ENCODE measurements around the gene PRPF19. TPM values are rescaled to one million over a fixed set of nuclear protein-coding genes. Genes with fewer than 3 reads are reported as not detected.

PRPF19 gene
- total RNA-seq, 4 donors from 2014 or later = 65.0 to 90.2 (median 84.1) TPM

- Histone ChIP-seq H3K4me1 (peaks cover 21 to 74% (median 29%) of the 10 kb centered on the region in 3 donors), H3K9me3 (no peaks in the 10 kb centered on the region), H3K27me3 (peaks cover 0 to 4% (median 0%) of the 10 kb centered on the region in 4 donors), H3K36me3 (peaks cover 0 to 23% (median 9%) of the 10 kb centered on the region in 3 donors), H3K27ac (no peak overlapping the region), H3K4me3 (no peak overlapping the region)
- intact Hi-C loops (cut with DNase I) = no loop called here
- no peak for DNase-seq
- TF ChIP-seq POLR2A (IDR thresholded peaks at IDR 0.05) (no peak), CTCF (IDR thresholded peaks at IDR 0.05) (no peak)
- WGBS, 2 donors = 81 to 87% methylated on average over 4 to 5 of the region's 5 CpGs
Observed at GRCh38 chr11:60948250-60948649, 41.9 kb upstream of the PRPF19 start.

GRCh38 chr11:60947700-60948099, 41.3 kb upstream of the PRPF19 start:
- intact Hi-C loops (cut with DNase I) = no loop called here
- TF ChIP-seq CTCF (IDR thresholded peaks at IDR 0.05) (no peak), POLR2A (IDR thresholded peaks at IDR 0.05) (no peak)
- Histone ChIP-seq H3K4me3 (no peak overlapping the region), H3K36me3 (peaks cover 0 to 27% (median 10%) of the 10 kb centered on the region in 3 donors), H3K9me3 (no peaks in the 10 kb centered on the region), H3K27me3 (peaks cover 0 to 4% (median 0%) of the 10 kb centered on the region in 4 donors), H3K27ac (no peak overlapping the region), H3K4me1 (peaks cover 23 to 76% (median 30%) of the 10 kb centered on the region in 3 donors)
- DNase-seq = no peak
- 46 to 49% methylated on average over 2 of the region's 2 CpGs for WGBS, 2 donors

- peaks cover 33 to 76% (median 34%) of the 10 kb centered on the region in 3 donors for H3K4me1 ChIP-seq
- H3K9me3 ChIP-seq = no peaks in the 10 kb centered on the region
- H3K36me3 ChIP-seq = peaks cover 0 to 37% (median 10%) of the 10 kb centered on the region in 3 donors
- H3K27me3 ChIP-seq = peaks cover 0 to 4% (median 0%) of the 10 kb centered on the region in 4 donors
- DNase-seq = no peak
- no peak overlapping the region for H3K4me3 ChIP-seq
- no peak overlapping the region for H3K27ac ChIP-seq
- TF ChIP-seq CTCF (IDR thresholded peaks at IDR 0.05) (no peak), POLR2A (IDR thresholded peaks at IDR 0.05) (no peak)
- WGBS, 2 donors = 81 to 85% methylated on average over 13 to 15 of the region's 15 CpGs
- intact Hi-C loops (cut with DNase I) = no loop called here
Observed at GRCh38 chr11:60946601-60947264, 40.3 kb upstream of the PRPF19 start.

GRCh38 chr11:60945295-60945667, 38.9 kb upstream of the PRPF19 start:
- Histone ChIP-seq H3K9me3 (no peaks in the 10 kb centered on the region), H3K36me3 (peaks cover 0 to 52% (median 15%) of the 10 kb centered on the region in 3 donors), H3K4me1 (peaks cover 30 to 76% (median 31%) of the 10 kb centered on the region in 3 donors), H3K4me3 (no peak overlapping the region), H3K27me3 (no peaks in the 10 kb centered on the region), H3K27ac (no peak overlapping the region)
- WGBS, 2 donors = 100% methylated on average over 4 to 5 of the region's 5 CpGs
- DNase-seq = no peak
- intact Hi-C loops (cut with DNase I) = no loop called here
- TF ChIP-seq POLR2A (IDR thresholded peaks at IDR 0.05) = no peak
- TF ChIP-seq CTCF (IDR thresholded peaks at IDR 0.05) = no peak

GRCh38 chr11:60944490-60945294, 38.3 kb upstream of the PRPF19 start:
- no peak for DNase-seq
- H3K36me3 ChIP-seq = peaks cover 0 to 56% (median 15%) of the 10 kb centered on the region in 3 donors
- H3K9me3 ChIP-seq = no peaks in the 10 kb centered on the region
- no peaks in the 10 kb centered on the region for H3K27me3 ChIP-seq
- no peak overlapping the region for H3K4me3 ChIP-seq
- 75 to 86% methylated on average over 8 to 11 of the region's 11 CpGs for WGBS, 2 donors
- H3K4me1 ChIP-seq = peaks cover 24 to 76% (median 27%) of the 10 kb centered on the region in 3 donors
- no peak overlapping the region for H3K27ac ChIP-seq
- TF ChIP-seq POLR2A (IDR thresholded peaks at IDR 0.05) (no peak), CTCF (IDR thresholded peaks at IDR 0.05) (peak in 1 of 6 experiments; percentile 39)
- intact Hi-C loops (cut with DNase I) = no loop called here
